Activated CD4-positive, alpha-beta memory T cell treated with anti-CD3 and anti-CD28 coated beads for 36 hours (primary cell): Measurements from ENCODE around the gene PCGF6. TPM values are rescaled to one million over a fixed set of nuclear protein-coding genes. Genes with fewer than 3 reads are reported as not detected.

Source experiments
- CTCF ChIA-PET: fragments of 350-600 bp; sonication (Branson Sonifier 250); formaldehyde crosslinking; loops from one replicate; lab custom pipeline; 2021; ENCODE audit warnings: antibody characterized with exemption, inconsistent platforms; lab: Charles Lee
- POLR2A ChIA-PET: fragments of 350-600 bp; sonication (Branson Sonifier 250); formaldehyde crosslinking; loops from one replicate; lab custom pipeline; 2021; ENCODE audit warnings: antibody characterized with exemption; lab: Charles Lee
- DNase-seq: peaks from one replicate; pipeline ENCODE4 v3.0.0-alpha.2; 2020
- H3K27ac Mint-ChIP-seq: one replicate; pipeline ENCODE4 v1.8.0; 2021; ENCODE audit warnings: mixed read lengths
- H3K27me3 Mint-ChIP-seq: one replicate; pipeline ENCODE4 v1.8.0; 2021; ENCODE audit warnings: mixed read lengths
- H3K36me3 Mint-ChIP-seq: one replicate; pipeline ENCODE4 v1.8.0; 2021; ENCODE audit warnings: mixed read lengths
- H3K4me1 Mint-ChIP-seq: one replicate; pipeline ENCODE4 v1.8.0; 2021; ENCODE audit warnings: low read depth, mixed read lengths
- H3K4me3 Mint-ChIP-seq: one replicate; pipeline ENCODE4 v1.8.0; 2021; ENCODE audit warnings: mild to moderate bottlenecking, mixed read lengths
- H3K9me3 Mint-ChIP-seq: one replicate; pipeline ENCODE4 v1.8.0; 2021; ENCODE audit warnings: mixed read lengths
- intact Hi-C: fragments of 100-400 bp; cut with micrococcal nuclease; formaldehyde crosslinking; loops from one replicate; pipeline ENCODE4 v1.15.1; 2023
- total RNA-seq, 2 experiments: library from RNA; stranded (reverse); gene quantifications; one replicate each; pipeline ENCODE4 v1.2.3, GENCODE V29; 2021

PCGF6 gene
- total RNA-seq, result 10 to 100 TPM; 12.4 to 13.4 TPM

GRCh38 chr10:103350517-103351260, at the start of gene PCGF6:
TSS of gene PCGF6 (minus strand) at chr10:103351140. CDS start at chr10:103351066, 74 bp downstream.
- Mint-ChIP-seq H3K36me3 (peaks cover 3% of the 10 kb centered on the region), H3K27me3 (no peaks in the 10 kb centered on the region), H3K4me1 (peaks cover 7% of the 10 kb centered on the region), H3K27ac (peak within 1 kb of the TSS; percentile 84), H3K4me3 (peak within 1 kb of the TSS; percentile 89), H3K9me3 (no peaks in the 10 kb centered on the region)
- ChIA-PET CTCF (interaction anchor here (0.6 to 1.4 kb wide), 4 partner anchors 24 to 433 kb away, joined by 3 to 4 read pairs (median 3); partner anchors contain the start of genes ATP5MK, CNNM2 and PDCD11), POLR2A (interaction anchor here (0.6 to 3.1 kb wide), 4 partner anchors 17 to 159 kb away, joined by 4 to 17 read pairs (median 5); partner anchors contain the start of gene TAF5)
- DNase-seq, result peak; percentile 81
- intact Hi-C loops, result loop anchor here (1.0 kb wide), 1 partner anchor 17 kb away; the partner anchor contains the start of gene TAF5

GRCh38 chr10:103397191-103397825, 46.4 kb upstream of the PCGF6 start:
- DNase-seq, result peak; percentile 10
- Mint-ChIP-seq H3K36me3 (peaks cover 48% of the 10 kb centered on the region), H3K27ac (peak overlapping the region; percentile 88), H3K4me3 (peak overlapping the region; percentile 95), H3K27me3 (no peaks in the 10 kb centered on the region), H3K9me3 (no peaks in the 10 kb centered on the region), H3K4me1 (peaks cover 59% of the 10 kb centered on the region)
- POLR2A ChIA-PET, result interaction anchor here (1.3 to 1.5 kb wide), 2 partner anchors 9 to 29 kb away, joined by 3 to 4 read pairs; no protein-coding TSS in a partner anchor
- intact Hi-C loops, result loop anchor here (5.0 kb wide), 1 partner anchor 85 kb away; no protein-coding TSS in a partner anchor
- CTCF ChIA-PET, result interaction anchor here (1.2 to 1.5 kb wide), 5 partner anchors 8 to 93 kb away, joined by 3 to 5 read pairs (median 3); no protein-coding TSS in a partner anchor

- CTCF ChIA-PET, result interaction anchor here (1.3 to 1.5 kb wide), 5 partner anchors 7 to 94 kb away, joined by 3 to 6 read pairs (median 3); no protein-coding TSS in a partner anchor
- peaks cover 45% of the 10 kb centered on the region for H3K36me3 Mint-ChIP-seq
- no peaks in the 10 kb centered on the region for H3K27me3 Mint-ChIP-seq
- H3K27ac Mint-ChIP-seq, result peak overlapping the region; percentile 88
- intact Hi-C loops, result loop anchor here (1.0 to 5.0 kb wide), 3 partner anchors 28 to 478 kb away; partner anchors contain the start of gene CNNM2
- peak overlapping the region; percentile 95 for H3K4me3 Mint-ChIP-seq
- DNase-seq, result no peak
- H3K9me3 Mint-ChIP-seq, result no peaks in the 10 kb centered on the region
- peaks cover 59% of the 10 kb centered on the region for H3K4me1 Mint-ChIP-seq
- POLR2A ChIA-PET, result interaction anchor here (1.3 to 1.7 kb wide), 3 partner anchors 9 to 29 kb away, joined by 3 to 12 read pairs (median 4); partner anchors contain the start of gene TAF5
Measured at GRCh38 chr10:103396789-103397087, 45.8 kb upstream of the PCGF6 start.

- intact Hi-C loops, result loop anchor here (1.0 to 5.0 kb wide), 3 partner anchors 28 to 478 kb away; partner anchors contain the start of gene CNNM2
- Mint-ChIP-seq H3K4me3 (peak within 1 kb of the TSS; percentile 95), H3K36me3 (peaks cover 47% of the 10 kb centered on the region), H3K27me3 (no peaks in the 10 kb centered on the region), H3K4me1 (peaks cover 59% of the 10 kb centered on the region), H3K27ac (peak within 1 kb of the TSS; percentile 88), H3K9me3 (no peaks in the 10 kb centered on the region)
- POLR2A ChIA-PET, result interaction anchor here (1.2 to 1.7 kb wide), 4 partner anchors 8 to 204 kb away, joined by 4 to 12 read pairs (median 7); partner anchors contain the start of genes NT5C2, PCGF6 and TAF5
- CTCF ChIA-PET, result interaction anchor here (1.0 to 1.5 kb wide), 6 partner anchors 21 to 94 kb away, joined by 3 to 6 read pairs (median 3); no protein-coding TSS in a partner anchor
- DNase-seq, result peak; percentile 98
Measured at GRCh38 chr10:103396067-103396788, 45.3 kb upstream of the PCGF6 start, which contains the start of the genes ATP5MK and PDCD11. TSS of gene ATP5MK (minus strand) at chr10:103396475. CDS start at chr10:103392457, 4,018 bp downstream. TSS of gene PDCD11 (plus strand) at chr10:103396626. CDS start at chr10:103398427, 1,801 bp downstream.

- POLR2A ChIA-PET, result interaction anchor here (1.2 to 1.7 kb wide), 4 partner anchors 8 to 203 kb away, joined by 4 to 12 read pairs (median 7); partner anchors contain the start of genes NT5C2, PCGF6 and TAF5
- peak overlapping the region; percentile 95 for H3K4me3 Mint-ChIP-seq
- peak overlapping the region; percentile 88 for H3K27ac Mint-ChIP-seq
- H3K4me1 Mint-ChIP-seq, result peaks cover 59% of the 10 kb centered on the region
- H3K36me3 Mint-ChIP-seq, result peaks cover 49% of the 10 kb centered on the region
- intact Hi-C loops, result loop anchor here (1.0 to 5.0 kb wide), 3 partner anchors 27 to 477 kb away; partner anchors contain the start of gene CNNM2
- no peak for DNase-seq
- H3K9me3 Mint-ChIP-seq, result no peaks in the 10 kb centered on the region
- CTCF ChIA-PET, result interaction anchor here (1.0 to 1.4 kb wide), 5 partner anchors 27 to 95 kb away, joined by 3 to 6 read pairs (median 3); no protein-coding TSS in a partner anchor
- H3K27me3 Mint-ChIP-seq, result no peaks in the 10 kb centered on the region
Measured at GRCh38 chr10:103395754-103396066, 44.8 kb upstream of the PCGF6 start.

GRCh38 chr10:103394180-103394579, 43.2 kb upstream of the PCGF6 start:
- ChIA-PET CTCF (interaction anchor here (1.1 kb wide), 1 partner anchor 43 kb away, joined by 3 read pairs; the partner anchor contains the start of gene PCGF6), POLR2A (no interaction called here)
- no peak for DNase-seq
- Mint-ChIP-seq H3K27ac (no peak overlapping the region), H3K4me3 (no peak overlapping the region), H3K27me3 (no peaks in the 10 kb centered on the region), H3K9me3 (no peaks in the 10 kb centered on the region), H3K36me3 (peaks cover 38% of the 10 kb centered on the region), H3K4me1 (peaks cover 50% of the 10 kb centered on the region)
- intact Hi-C loops, result no loop called here

- Mint-ChIP-seq H3K4me1 (no peaks in the 10 kb centered on the region), H3K27me3 (no peaks in the 10 kb centered on the region), H3K9me3 (no peaks in the 10 kb centered on the region), H3K36me3 (peaks cover 15% of the 10 kb centered on the region), H3K4me3 (no peak overlapping the region), H3K27ac (no peak overlapping the region)
- ChIA-PET POLR2A (no interaction called here), CTCF (interaction anchor here (1.2 to 1.3 kb wide), 2 partner anchors 49 to 100 kb away, joined by 3 read pairs; no protein-coding TSS in a partner anchor)
- intact Hi-C loops, result no loop called here
- no peak for DNase-seq
Measured at GRCh38 chr10:103382769-103383168, 31.8 kb upstream of the PCGF6 start.

- no peak for DNase-seq
- Mint-ChIP-seq H3K9me3 (no peaks in the 10 kb centered on the region), H3K36me3 (peaks cover 22% of the 10 kb centered on the region), H3K27me3 (no peaks in the 10 kb centered on the region), H3K27ac (no peak overlapping the region), H3K4me3 (no peak overlapping the region), H3K4me1 (peaks cover 10% of the 10 kb centered on the region)
- intact Hi-C loops, result no loop called here
- ChIA-PET CTCF (interaction anchor here (1.4 kb wide), 1 partner anchor 111 kb away, joined by 3 read pairs; no protein-coding TSS in a partner anchor), POLR2A (no interaction called here)
Measured at GRCh38 chr10:103374263-103374662, 23.3 kb upstream of the PCGF6 start.

GRCh38 chr10:103373544-103373943, 22.6 kb upstream of the PCGF6 start:
- Mint-ChIP-seq H3K36me3 (peaks cover 22% of the 10 kb centered on the region), H3K9me3 (no peaks in the 10 kb centered on the region), H3K4me1 (peaks cover 14% of the 10 kb centered on the region), H3K27me3 (no peaks in the 10 kb centered on the region), H3K27ac (peak overlapping the region; percentile 44), H3K4me3 (no peak overlapping the region)
- CTCF ChIA-PET, result interaction anchor here (1.4 kb wide), 1 partner anchor 112 kb away, joined by 3 read pairs; no protein-coding TSS in a partner anchor
- DNase-seq, result no peak
- POLR2A ChIA-PET, result no interaction called here
- intact Hi-C loops, result no loop called here

- Mint-ChIP-seq H3K4me1 (peaks cover 11% of the 10 kb centered on the region), H3K27me3 (no peaks in the 10 kb centered on the region), H3K27ac (peak within 1 kb of the TSS; percentile 86), H3K4me3 (peak within 1 kb of the TSS; percentile 83), H3K36me3 (peaks cover 2% of the 10 kb centered on the region), H3K9me3 (no peaks in the 10 kb centered on the region)
- peak; percentile 95 for DNase-seq
- intact Hi-C loops, result loop anchor here (1.0 to 10.0 kb wide), 6 partner anchors 17 to 726 kb away; partner anchors contain the start of genes ATP5MK, BORCS7, NT5C2 and PCGF6
- CTCF ChIA-PET, result interaction anchor here (0.6 to 1.0 kb wide), 4 partner anchors 28 to 450 kb away, joined by 3 read pairs; partner anchors contain the start of genes ATP5MK, CNNM2 and PDCD11
- POLR2A ChIA-PET, result interaction anchor here (0.6 to 2.1 kb wide), 6 partner anchors 11 to 248 kb away, joined by 3 to 17 read pairs (median 3); partner anchors contain the start of genes ATP5MK, NEURL1, PCGF6 and PDCD11
Measured at GRCh38 chr10:103367782-103368518, 17.0 kb upstream of the PCGF6 start, which contains the start of gene TAF5. TSS of gene TAF5 (plus strand) at chr10:103367976. CDS start at chr10:103367990, 14 bp downstream.
